GM12878 (cell line): ENCODE measurements around the gene BNIP2. TPM values are rescaled to one million over a fixed set of nuclear protein-coding genes. Genes with fewer than 3 reads are reported as not detected.
A peak's percentile ranks its signal among the peaks of the same experiment; 100 is the strongest.

ENCODE experiments used
- ATAC-seq: fragments of 200-7000 bp; cut with Tn5 transposase; 3 replicates; pipeline ENCODE4 v1.9.1; 2020; ENCODE audit warnings: mild to moderate bottlenecking, moderate library complexity
- BruUV-seq: library from RNA; stranded (reverse); fragments of 400-500 nt; replicated peaks from 2 replicates; lab custom pipeline; 2021; lab: Mats Ljungman, UMichigan
- CTCF ChIA-PET: fragments of 300-600 bp; sonication (Branson Sonifier 250); formaldehyde crosslinking; extraction: SDS; loops from one replicate; lab custom pipeline; 2021; ENCODE audit warnings: inconsistent platforms; lab: Yijun Ruan, JAX
- POLR2A ChIA-PET: fragments of 350-600 bp; formaldehyde crosslinking; extraction: SDS; loops from one replicate; lab custom pipeline; 2021; ENCODE audit warnings: inconsistent platforms; lab: Charles Lee
- RAD21 ChIA-PET: fragments of 300-600 bp; sonication (Branson Sonifier 250); formaldehyde crosslinking; loops from one replicate; lab custom pipeline; 2023; ENCODE audit warnings: antibody characterized with exemption; ENCODE audit not compliant: unreplicated experiment; lab: Charles Lee
- SMC1A ChIA-PET: fragments of 300-600 bp; sonication (Branson Sonifier 250); formaldehyde crosslinking; loops from one replicate; lab custom pipeline; 2023; ENCODE audit not compliant: unreplicated experiment, uncharacterized antibody; lab: Charles Lee
- DNase-seq: peaks from one replicate; pipeline ENCODE4 v3.0.0-alpha.2; 2011; ENCODE audit warnings: low read depth, low spot score
- FAIRE-seq: peaks from 3 replicates; lab custom pipeline; 2011; peaks lifted over from hg19 to GRCh38; lab: Jason Lieb, UNC
- H2AFZ ChIP-seq: 2 replicates; pipeline ENCODE4 v1.6.0; 2011; ENCODE audit warnings: low read depth, low read length, control low read depth; ENCODE audit not compliant: control insufficient read depth
- H3K27ac ChIP-seq: 2 replicates; pipeline ENCODE4 v1.5.1; 2011; ENCODE audit warnings: control low read depth; ENCODE audit not compliant: control insufficient read depth, insufficient read depth
- H3K27me3 ChIP-seq, 2 experiments: replicated peaks in 1 of 2; 2 replicates each; pipeline versions ENCODE4 v1.6.0 to v1.6.1; 2011; ENCODE audit warnings: low read length in 1 of 2; ENCODE audit not compliant: control insufficient read depth in 2 of 2, insufficient read depth in 2 of 2
- H3K36me3 ChIP-seq, 2 experiments: 2 replicates each; pipeline ENCODE4 v1.5.1; 2011; ENCODE audit warnings: low read length in 1 of 2; ENCODE audit not compliant: control insufficient read depth in 2 of 2, insufficient read depth in 2 of 2
- H3K4me1 ChIP-seq: 2 replicates; pipeline ENCODE4 v1.6.1; 2011; ENCODE audit warnings: mild to moderate bottlenecking, low read length, moderate library complexity, mixed read lengths; ENCODE audit not compliant: control insufficient read depth, insufficient read depth
- H3K4me2 ChIP-seq: 2 replicates; pipeline ENCODE4 v1.6.0; 2011; ENCODE audit warnings: control low read depth; ENCODE audit not compliant: control insufficient read depth, insufficient read depth
- H3K4me3 ChIP-seq: fragments of 200-600 bp; sonication (generic); 2 replicates; pipeline ENCODE4 v1.5.1; 2016
- H3K79me2 ChIP-seq: 2 replicates; pipeline ENCODE4 v1.6.0; 2011; ENCODE audit warnings: low read length; ENCODE audit not compliant: control insufficient read depth, insufficient read depth
- H3K9ac ChIP-seq: 2 replicates; pipeline ENCODE4 v1.8.0; 2011; ENCODE audit warnings: low read length, control low read depth, mixed read lengths; ENCODE audit not compliant: control insufficient read depth, insufficient read depth
- H3K9me3 ChIP-seq: replicated peaks from 3 replicates; pipeline ENCODE4 v1.5.1; 2011; ENCODE audit warnings: mild to moderate bottlenecking, low read length; ENCODE audit not compliant: control insufficient read depth, insufficient read depth
- H4K20me1 ChIP-seq: 2 replicates; pipeline ENCODE4 v1.6.0; 2011; ENCODE audit not compliant: control insufficient read depth, insufficient read depth
- BCL11A ChIP-seq: IDR thresholded peaks from 2 replicates; pipeline ENCODE4 v1.6.1; 2011; ENCODE audit warnings: low read depth, low read length
- FOXK2 ChIP-seq: fragments of 450-650 bp; IDR thresholded peaks from 2 replicates; pipeline ENCODE4 v1.6.1; 2017; ENCODE audit warnings: mild to moderate bottlenecking, moderate library complexity
- IRF4 ChIP-seq: IDR thresholded peaks from 2 replicates; pipeline ENCODE4 v1.6.1; 2011; ENCODE audit warnings: low read depth, low read length
- KLF5 ChIP-seq: fragments of 450-650 bp; IDR thresholded peaks from 2 replicates; pipeline ENCODE4 v1.6.1; 2014; ENCODE audit warnings: mild to moderate bottlenecking; ENCODE audit not compliant: partially characterized antibody
- NR2C1 ChIP-seq: fragments of 450-650 bp; IDR thresholded peaks from 2 replicates; pipeline ENCODE4 v1.6.1; 2017; ENCODE audit warnings: antibody characterized with exemption, mild to moderate bottlenecking, moderate library complexity
- RAD21 ChIP-seq: IDR thresholded peaks from 2 replicates; pipeline ENCODE4 v1.6.1; 2011; ENCODE audit warnings: mild to moderate bottlenecking, low read depth, low read length, moderate library complexity; ENCODE audit not compliant: insufficient read depth
- SMC3 ChIP-seq: IDR thresholded peaks from 2 replicates; pipeline ENCODE4 v1.6.1; 2011; ENCODE audit warnings: low read length, improper control_type of control experiment, borderline replicate concordance
- TCF3 ChIP-seq: IDR thresholded peaks from 2 replicates; pipeline ENCODE4 v1.6.1; 2012; ENCODE audit warnings: low read depth, mild to moderate bottlenecking, low read length, borderline replicate concordance; ENCODE audit not compliant: insufficient read depth
- ZNF24 ChIP-seq: fragments of 450-650 bp; IDR thresholded peaks from 2 replicates; pipeline ENCODE4 v1.6.1; 2017; ENCODE audit warnings: antibody characterized with exemption, mild to moderate bottlenecking
- WGBS: methylation state at CpG from one replicate; pipeline ENCODE4 v1.1.6; 2016; ENCODE audit warnings: low lambda C conversion rate; ENCODE audit not compliant: insufficient replicate concordance, insufficient coverage; ENCODE audit errors: missing lambda C conversion rate; 5-methylcytosine and 5-hydroxymethylcytosine counted together
- in situ Hi-C: fragments of 300-500 bp; cut with MboI; formaldehyde crosslinking; loops from 9 replicates; pipeline ENCODE4 v1.14.3; 2018; ENCODE audit warnings: mixed read lengths
- intact Hi-C: fragments of 100-400 bp; cut with micrococcal nuclease; formaldehyde crosslinking; loops from one replicate; pipeline ENCODE4 v1.14.2; 2022; ENCODE audit not compliant: unreplicated experiment
- polyA plus RNA-seq, 11 experiments: library from polyadenylated mRNA; depleted of rRNA in 4 of 11; unstranded in 6 of 11; stranded (reverse) in 5 of 11; fragments of >200 nt; fragmentation: Nextera tagmentation in 4 of 11; fragmentation: Illumina TruSeq in 1 of 11; extraction: Ambion mirVana in 4 of 11; extraction: Trizol in 1 of 11; gene quantifications; 1 replicate in 1 of 11; 2 replicates in 10 of 11; pipeline versions ENCODE4 v1.2.1 to v1.2.3, GENCODE V29; 2011 to 2016; ENCODE audit warnings: inconsistent platforms in 2 of 11, missing spikeins in 2 of 11, low read depth in 1 of 11
- total RNA-seq, 4 experiments: library from RNA; depleted of rRNA in 3 of 4; stranded (reverse); fragments of >200 nt in 3 of 4; fragmentation: Illumina TruSeq in 1 of 4; extraction: Trizol in 1 of 4; gene quantifications; 2 replicates each; pipeline versions ENCODE4 v1.2.1 to v1.2.3, GENCODE V29; 2013 to 2021
- TF ChIP-seq, protein P1 (sequence below): IDR thresholded peaks from 2 replicates; pipeline ENCODE4 v1.6.1; 2011; ENCODE audit warnings: borderline replicate concordance, low read depth, mild to moderate bottlenecking, moderate library complexity, low read length; ENCODE audit not compliant: insufficient read depth, poor library complexity, severe bottlenecking
- TF ChIP-seq, protein P2 (sequence below), 3 experiments: IDR thresholded peaks in 2 of 3; conservative IDR thresholded peaks in 1 of 3; 2 replicates each; pipeline ENCODE4 v1.5.1; 2011; ENCODE audit warnings: low read depth in 3 of 3, low read length in 3 of 3, mild to moderate bottlenecking in 3 of 3, control low read depth in 2 of 3, moderate library complexity in 2 of 3, inconsistent platforms in 1 of 3, mixed read lengths in 1 of 3; ENCODE audit not compliant: control insufficient read depth in 2 of 3, insufficient read depth in 1 of 3; ENCODE audit errors: extremely low read depth in 1 of 3

Gene BNIP2
- total and polyA plus RNA-seq, 10 of the 15 experiments (the other 5 are each of a cell fraction or from before 2014, with no cell fraction given): 29.9 to 122 (median 67.7) TPM

DNA sequence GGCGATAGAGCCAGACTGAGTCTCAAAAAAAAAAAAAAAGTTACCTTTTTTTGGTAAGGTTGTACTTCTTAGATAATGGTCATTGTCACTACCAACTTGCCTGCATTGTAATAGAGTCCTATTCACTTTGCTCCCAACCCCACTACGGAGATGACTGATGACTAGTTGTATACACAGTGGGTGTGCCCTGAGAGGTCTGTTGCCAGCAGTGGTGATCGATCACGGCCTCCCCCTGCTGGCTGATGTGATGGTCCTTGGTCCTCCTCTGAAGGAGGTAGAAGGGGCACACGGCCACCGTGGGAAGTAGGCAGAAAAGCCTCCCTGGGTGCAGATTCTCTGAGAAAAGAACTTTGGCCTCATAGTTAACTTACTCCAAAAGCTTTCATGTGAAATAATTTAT, 66.8 kb downstream of the BNIP2 start:
- H3K27ac ChIP-seq: no peak overlapping the region
- no peak overlapping the region for H3K4me3 ChIP-seq
- H3K36me3 ChIP-seq: no peaks in the 10 kb centered on the region
- no peaks in the 10 kb centered on the region for H3K9me3 ChIP-seq
- H3K4me1 ChIP-seq: no peaks in the 10 kb centered on the region
- ATAC-seq (peak; percentile 97), DNase-seq (no peak), FAIRE-seq (peak; percentile 82)
- ChIA-PET SMC1A (interaction anchor here (2.1 kb wide), 1 partner anchor 88 kb away, joined by 14 read pairs; no protein-coding TSS in a partner anchor), RAD21 (interaction anchor here (1.4 to 1.8 kb wide), 2 partner anchors 33 to 89 kb away, joined by 3 to 9 read pairs; no protein-coding TSS in a partner anchor), CTCF (interaction anchor here (2.0 to 4.3 kb wide), 2 partner anchors 89 to 94 kb away, joined by 8 to 21 read pairs; no protein-coding TSS in a partner anchor), POLR2A (interaction anchor here (0.7 kb wide), 1 partner anchor 63 kb away, joined by 3 read pairs; no protein-coding TSS in a partner anchor)
- H3K27me3 ChIP-seq: no peaks in the 10 kb centered on the region
- WGBS: 18% methylated on average over 6 of the region's 6 CpGs
- H3K9ac ChIP-seq: no peak overlapping the region
- no peak overlapping the region for H3K4me2 ChIP-seq
- no peak for TF ChIP-seq ZNF24
- TF ChIP-seq, protein P1, sequence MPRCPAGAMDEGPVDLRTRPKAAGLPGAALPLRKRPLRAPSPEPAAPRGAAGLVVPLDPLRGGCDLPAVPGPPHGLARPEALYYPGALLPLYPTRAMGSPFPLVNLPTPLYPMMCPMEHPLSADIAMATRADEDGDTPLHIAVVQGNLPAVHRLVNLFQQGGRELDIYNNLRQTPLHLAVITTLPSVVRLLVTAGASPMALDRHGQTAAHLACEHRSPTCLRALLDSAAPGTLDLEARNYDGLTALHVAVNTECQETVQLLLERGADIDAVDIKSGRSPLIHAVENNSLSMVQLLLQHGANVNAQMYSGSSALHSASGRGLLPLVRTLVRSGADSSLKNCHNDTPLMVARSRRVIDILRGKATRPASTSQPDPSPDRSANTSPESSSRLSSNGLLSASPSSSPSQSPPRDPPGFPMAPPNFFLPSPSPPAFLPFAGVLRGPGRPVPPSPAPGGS: no peak
- TF ChIP-seq, protein P2, sequence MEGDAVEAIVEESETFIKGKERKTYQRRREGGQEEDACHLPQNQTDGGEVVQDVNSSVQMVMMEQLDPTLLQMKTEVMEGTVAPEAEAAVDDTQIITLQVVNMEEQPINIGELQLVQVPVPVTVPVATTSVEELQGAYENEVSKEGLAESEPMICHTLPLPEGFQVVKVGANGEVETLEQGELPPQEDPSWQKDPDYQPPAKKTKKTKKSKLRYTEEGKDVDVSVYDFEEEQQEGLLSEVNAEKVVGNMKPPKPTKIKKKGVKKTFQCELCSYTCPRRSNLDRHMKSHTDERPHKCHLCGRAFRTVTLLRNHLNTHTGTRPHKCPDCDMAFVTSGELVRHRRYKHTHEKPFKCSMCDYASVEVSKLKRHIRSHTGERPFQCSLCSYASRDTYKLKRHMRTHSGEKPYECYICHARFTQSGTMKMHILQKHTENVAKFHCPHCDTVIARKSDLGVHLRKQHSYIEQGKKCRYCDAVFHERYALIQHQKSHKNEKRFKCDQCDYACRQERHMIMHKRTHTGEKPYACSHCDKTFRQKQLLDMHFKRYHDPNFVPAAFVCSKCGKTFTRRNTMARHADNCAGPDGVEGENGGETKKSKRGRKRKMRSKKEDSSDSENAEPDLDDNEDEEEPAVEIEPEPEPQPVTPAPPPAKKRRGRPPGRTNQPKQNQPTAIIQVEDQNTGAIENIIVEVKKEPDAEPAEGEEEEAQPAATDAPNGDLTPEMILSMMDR (IDR thresholded peaks at IDR 0.05 in 2 of 3, conservative IDR thresholded peaks at IDR 0.05 in 1 of 3; ENCODE audit: control insufficient read depth in 2 of 3, extremely low read depth in 1 of 3, insufficient read depth in 1 of 3, low read depth in 3 of 3, low read length in 3 of 3): peak; percentile 54 to 74 (median 64)
- no peak for TF ChIP-seq TCF3
- no peak for TF ChIP-seq BCL11A
- TF ChIP-seq IRF4: 0 out of 2 replicates have a peak, but pooled peaks have one; percentile 33
- no peak for TF ChIP-seq KLF5
- TF ChIP-seq SMC3: peak; percentile 67
- no peak for TF ChIP-seq FOXK2
- no peak for TF ChIP-seq NR2C1
- TF ChIP-seq RAD21: peak; percentile 52
- H2AFZ ChIP-seq: no peak overlapping the region
- BruUV-seq: no TSS peak
- in situ Hi-C loops: no loop called here
- no peaks in the 10 kb centered on the region for H4K20me1 ChIP-seq
- no peaks in the 10 kb centered on the region for H3K79me2 ChIP-seq
- intact Hi-C loops: loop anchor here (1.0 kb wide), 1 partner anchor 90 kb away; no protein-coding TSS in a partner anchor
